ENCODE results near the gene CLK3.

Gene CLK3

GRCh38 chr15:74621546-74621920 lies 5.9 kb downstream of the CLK3 start:
- DNase-seq (ENCODE audit: low read depth) = no peak
- no peak overlapping the region for H3K4me3 ChIP-seq (ENCODE audit: low read depth, low read length)
- no peak for TF ChIP-seq CTCF (IDR thresholded peaks at IDR 0.05; ENCODE audit: control insufficient read depth, extremely low read depth, insufficient read depth)

GRCh38 chr15:74621936-74622335 lies 6.3 kb downstream of the CLK3 start:
- no peak overlapping the region for H3K4me3 ChIP-seq (ENCODE audit: low read depth, low read length)
- no peak for TF ChIP-seq CTCF (IDR thresholded peaks at IDR 0.05; ENCODE audit: control insufficient read depth, extremely low read depth, insufficient read depth)
- no peak for DNase-seq (ENCODE audit: low read depth)

GRCh38 chr15:74622758-74623157 lies 7.1 kb downstream of the CLK3 start:
- no peak for DNase-seq (ENCODE audit: low read depth)
- H3K4me3 ChIP-seq (ENCODE audit: low read depth, low read length) = no peak overlapping the region
- no peak for TF ChIP-seq CTCF (IDR thresholded peaks at IDR 0.05; ENCODE audit: control insufficient read depth, extremely low read depth, insufficient read depth)

GRCh38 chr15:74624020-74624602 lies 8.5 kb downstream of the CLK3 start:
- no peak for DNase-seq (ENCODE audit: low read depth)
- TF ChIP-seq CTCF (IDR thresholded peaks at IDR 0.05; ENCODE audit: control insufficient read depth, extremely low read depth, insufficient read depth) = no peak
- no peak overlapping the region for H3K4me3 ChIP-seq (ENCODE audit: low read depth, low read length)

GRCh38 chr15:74625693-74626092 lies 10.1 kb downstream of the CLK3 start:
- no peak for TF ChIP-seq CTCF (IDR thresholded peaks at IDR 0.05; ENCODE audit: control insufficient read depth, extremely low read depth, insufficient read depth)
- no peak for DNase-seq (ENCODE audit: low read depth)
- no peak overlapping the region for H3K4me3 ChIP-seq (ENCODE audit: low read depth, low read length)

- DNase-seq (ENCODE audit: low read depth) = no peak
- H3K4me3 ChIP-seq (ENCODE audit: low read depth, low read length) = no peak overlapping the region
- TF ChIP-seq CTCF (IDR thresholded peaks at IDR 0.05; ENCODE audit: control insufficient read depth, extremely low read depth, insufficient read depth) = no peak
These were observed 10.7 kb downstream of the CLK3 start for GRCh38 chr15:74626336-74626735.

Measured in LNCaP clone FGC (cell line).